Hepatocyte (in vitro differentiated cells): ENCODE measurements around the gene GALNT17. TPM values are rescaled to one million over a fixed set of nuclear protein-coding genes. Genes with fewer than 3 reads are reported as not detected.

Experiments used
- DNase-seq: peaks from one replicate; pipeline ENCODE4 v3.0.0-alpha.2; 2016; ENCODE audit warnings: low spot score
- H2AFZ ChIP-seq: fragments of 200-600 bp; sonication (generic); 2 replicates; pipeline ENCODE4 v1.6.0; 2016; ENCODE audit warnings: antibody characterized with exemption, mild to moderate bottlenecking
- H3K27ac ChIP-seq: fragments of 200-600 bp; sonication (generic); 2 replicates; pipeline ENCODE4 v1.5.1; 2016; ENCODE audit warnings: mild to moderate bottlenecking
- H3K27me3 ChIP-seq: fragments of 200-600 bp; sonication (generic); 2 replicates; pipeline ENCODE4 v1.6.1; 2016
- H3K36me3 ChIP-seq: fragments of 200-600 bp; sonication (generic); replicated peaks from 2 replicates; pipeline ENCODE4 v1.5.1; 2016; ENCODE audit warnings: low read depth; ENCODE audit not compliant: insufficient read depth
- H3K4me1 ChIP-seq: fragments of 200-600 bp; sonication (generic); 2 replicates; pipeline ENCODE4 v1.5.1; 2016; ENCODE audit warnings: mild to moderate bottlenecking, moderate library complexity; ENCODE audit not compliant: insufficient read depth
- H3K4me2 ChIP-seq: fragments of 200-600 bp; sonication (generic); 2 replicates; pipeline ENCODE4 v1.6.0; 2016
- H3K4me3 ChIP-seq: fragments of 200-600 bp; sonication (generic); 2 replicates; pipeline ENCODE4 v1.5.1; 2016; ENCODE audit warnings: mild to moderate bottlenecking
- H3K79me2 ChIP-seq: fragments of 200-600 bp; sonication (generic); 2 replicates; pipeline ENCODE4 v1.6.0; 2017; ENCODE audit warnings: mild to moderate bottlenecking
- H3K9me2 ChIP-seq: fragments of 200-600 bp; sonication (generic); replicated peaks from 2 replicates; pipeline ENCODE4 v1.6.0; 2017; ENCODE audit warnings: mild to moderate bottlenecking; ENCODE audit not compliant: insufficient read depth
- H3K9me3 ChIP-seq: fragments of 200-600 bp; sonication (generic); 2 replicates; pipeline ENCODE4 v1.5.1; 2016; ENCODE audit warnings: low read depth, mild to moderate bottlenecking
- H4K20me1 ChIP-seq: fragments of 200-600 bp; sonication (generic); 2 replicates; pipeline ENCODE4 v1.6.0; 2016; ENCODE audit warnings: mild to moderate bottlenecking; ENCODE audit not compliant: insufficient read depth, poor library complexity, severe bottlenecking
- EZH2 ChIP-seq: fragments of 200-600 bp; sonication (generic); IDR thresholded peaks from 2 replicates; pipeline ENCODE4 v1.6.1; 2016; ENCODE audit warnings: antibody characterized with exemption, mild to moderate bottlenecking, borderline replicate concordance
- EZH2phosphoT487 ChIP-seq: fragments of 200-600 bp; sonication (generic); IDR thresholded peaks from one replicate; pipeline ENCODE4 v1.6.1; 2018; ENCODE audit warnings: antibody characterized with exemption, mild to moderate bottlenecking, low read depth, moderate library complexity; ENCODE audit not compliant: unreplicated experiment, severe bottlenecking
- WGBS: methylation state at CpG from one replicate; pipeline ENCODE4 v1.1.6; 2016; ENCODE audit warnings: low lambda C conversion rate; ENCODE audit errors: missing lambda C conversion rate; 5-methylcytosine and 5-hydroxymethylcytosine counted together
- polyA plus RNA-seq: library from polyadenylated mRNA; unstranded; fragments of >200 nt; fragmentation: Nextera tagmentation; extraction: Ambion mirVana; gene quantifications from 2 replicates; pipeline ENCODE4 v1.2.1, GENCODE V29; 2016
- total RNA-seq: library from RNA; depleted of rRNA; stranded (reverse); fragments of >200 nt; gene quantifications from 2 replicates; pipeline ENCODE4 v1.2.3, GENCODE V29; 2014
- TF ChIP-seq, protein P1 (sequence below): fragments of 200-600 bp; sonication (generic); IDR thresholded peaks from 2 replicates; pipeline ENCODE4 v1.5.1; 2016; ENCODE audit warnings: antibody characterized with exemption, mild to moderate bottlenecking; ENCODE audit not compliant: poor library complexity

Gene GALNT17
- total and polyA plus RNA-seq, 2 experiments from 2014 or later: 4.3 to 8.1 TPM

DNA sequence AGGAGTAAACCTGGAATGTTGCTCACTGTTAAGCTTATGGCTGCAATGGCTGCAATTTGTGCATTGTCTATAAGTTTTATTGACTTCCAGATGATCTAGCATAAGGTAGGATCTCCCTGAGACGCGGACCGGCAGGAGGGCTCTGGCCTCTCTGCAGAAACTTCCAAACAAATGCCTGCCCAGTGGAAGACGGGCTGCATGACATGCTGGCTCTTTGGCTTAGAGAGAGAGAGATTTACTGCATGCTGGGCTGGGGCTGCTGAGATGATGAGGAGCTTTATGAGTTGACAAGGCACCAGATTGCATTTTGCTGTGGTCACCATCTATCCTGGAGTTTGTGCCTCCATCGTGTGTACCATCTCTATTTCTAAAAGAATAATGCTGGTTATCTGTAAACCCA, 193.2 kb downstream of the GALNT17 start:
- H3K9me3 ChIP-seq: no peaks in the 10 kb centered on the region
- H2AFZ ChIP-seq: no peak overlapping the region
- no peaks in the 10 kb centered on the region for H3K27me3 ChIP-seq
- no peaks in the 10 kb centered on the region for H4K20me1 ChIP-seq
- no peak overlapping the region for H3K4me3 ChIP-seq
- H3K27ac ChIP-seq: no peak overlapping the region
- H3K79me2 ChIP-seq: no peaks in the 10 kb centered on the region
- DNase-seq: no peak
- H3K9me2 ChIP-seq: no peaks in the 10 kb centered on the region
- TF ChIP-seq EZH2phosphoT487 (no peak), EZH2 (no peak)
- TF ChIP-seq, protein P1, sequence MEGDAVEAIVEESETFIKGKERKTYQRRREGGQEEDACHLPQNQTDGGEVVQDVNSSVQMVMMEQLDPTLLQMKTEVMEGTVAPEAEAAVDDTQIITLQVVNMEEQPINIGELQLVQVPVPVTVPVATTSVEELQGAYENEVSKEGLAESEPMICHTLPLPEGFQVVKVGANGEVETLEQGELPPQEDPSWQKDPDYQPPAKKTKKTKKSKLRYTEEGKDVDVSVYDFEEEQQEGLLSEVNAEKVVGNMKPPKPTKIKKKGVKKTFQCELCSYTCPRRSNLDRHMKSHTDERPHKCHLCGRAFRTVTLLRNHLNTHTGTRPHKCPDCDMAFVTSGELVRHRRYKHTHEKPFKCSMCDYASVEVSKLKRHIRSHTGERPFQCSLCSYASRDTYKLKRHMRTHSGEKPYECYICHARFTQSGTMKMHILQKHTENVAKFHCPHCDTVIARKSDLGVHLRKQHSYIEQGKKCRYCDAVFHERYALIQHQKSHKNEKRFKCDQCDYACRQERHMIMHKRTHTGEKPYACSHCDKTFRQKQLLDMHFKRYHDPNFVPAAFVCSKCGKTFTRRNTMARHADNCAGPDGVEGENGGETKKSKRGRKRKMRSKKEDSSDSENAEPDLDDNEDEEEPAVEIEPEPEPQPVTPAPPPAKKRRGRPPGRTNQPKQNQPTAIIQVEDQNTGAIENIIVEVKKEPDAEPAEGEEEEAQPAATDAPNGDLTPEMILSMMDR: no peak
- H3K4me1 ChIP-seq: no peaks in the 10 kb centered on the region
- WGBS: 41% methylated on average over 5 of the region's 5 CpGs
- no peak overlapping the region for H3K4me2 ChIP-seq
- no peaks in the 10 kb centered on the region for H3K36me3 ChIP-seq

DNA sequence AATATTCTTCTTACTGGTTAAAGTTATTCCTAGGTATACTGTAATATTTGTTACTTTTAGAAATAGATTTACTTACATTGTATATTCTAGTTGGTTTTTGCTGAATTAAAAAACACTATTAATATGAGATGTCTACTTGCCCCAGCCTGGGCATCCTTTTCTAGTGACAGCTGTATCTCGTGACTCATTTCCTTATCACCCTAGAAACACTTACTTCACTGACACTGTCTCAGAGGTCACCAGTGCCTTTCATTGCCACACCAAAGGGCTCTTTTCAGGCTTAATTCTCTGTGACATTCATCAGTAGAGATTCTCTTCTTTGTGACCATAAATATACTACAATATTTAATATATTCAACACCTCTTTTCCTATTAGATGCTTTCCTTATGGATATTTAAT, 194.7 kb downstream of the GALNT17 start:
- no peak for TF ChIP-seq EZH2
- TF ChIP-seq, protein P1: no peak
- no peak for TF ChIP-seq EZH2phosphoT487
- H3K79me2 ChIP-seq: no peaks in the 10 kb centered on the region
- WGBS: 16% methylated on average over 1 of the region's 1 CpG

DNA sequence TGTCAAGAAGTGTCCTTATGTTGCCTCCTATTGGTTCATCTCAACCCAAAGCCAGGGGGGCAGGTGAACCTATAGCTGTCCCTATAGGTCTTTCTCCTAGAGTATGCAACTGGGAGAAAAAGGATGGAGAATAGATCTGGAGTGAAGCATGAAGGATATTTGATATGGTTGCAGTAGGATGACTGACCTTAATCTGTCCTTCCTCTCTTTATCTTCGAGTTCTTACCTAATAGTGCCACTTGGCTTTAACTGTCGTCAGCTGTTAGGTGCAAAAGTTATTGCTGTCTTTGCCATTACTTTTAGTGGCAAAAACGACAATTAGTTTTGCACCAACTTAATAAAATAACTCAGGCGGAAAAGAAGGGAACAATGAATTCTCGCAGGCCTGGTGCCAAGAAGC, 196.0 kb downstream of the GALNT17 start:
- no peaks in the 10 kb centered on the region for H3K9me3 ChIP-seq
- no peak for DNase-seq
- TF ChIP-seq, protein P1: no peak
- TF ChIP-seq EZH2: no peak
- TF ChIP-seq EZH2phosphoT487: no peak
- no peaks in the 10 kb centered on the region for H3K36me3 ChIP-seq
- H3K27ac ChIP-seq: no peak overlapping the region
- H3K4me3 ChIP-seq: no peak overlapping the region
- no peaks in the 10 kb centered on the region for H3K27me3 ChIP-seq
- no peak overlapping the region for H2AFZ ChIP-seq
- H3K4me1 ChIP-seq: no peaks in the 10 kb centered on the region
- no peak overlapping the region for H3K4me2 ChIP-seq
- no peaks in the 10 kb centered on the region for H3K9me2 ChIP-seq
- no peaks in the 10 kb centered on the region for H3K79me2 ChIP-seq
- 91% methylated on average over 5 of the region's 5 CpGs for WGBS
- H4K20me1 ChIP-seq: no peaks in the 10 kb centered on the region

More for the DNA sequence above, 194.7 kb downstream of the GALNT17 start:
- Histone ChIP-seq H3K4me3 (no peak overlapping the region), H3K4me2 (no peak overlapping the region), H3K9me3 (no peaks in the 10 kb centered on the region), H2AFZ (no peak overlapping the region), H3K4me1 (no peaks in the 10 kb centered on the region), H3K9me2 (no peaks in the 10 kb centered on the region), H4K20me1 (no peaks in the 10 kb centered on the region), H3K27me3 (no peaks in the 10 kb centered on the region), H3K36me3 (no peaks in the 10 kb centered on the region), H3K27ac (no peak overlapping the region)
- DNase-seq: no peak

DNA sequence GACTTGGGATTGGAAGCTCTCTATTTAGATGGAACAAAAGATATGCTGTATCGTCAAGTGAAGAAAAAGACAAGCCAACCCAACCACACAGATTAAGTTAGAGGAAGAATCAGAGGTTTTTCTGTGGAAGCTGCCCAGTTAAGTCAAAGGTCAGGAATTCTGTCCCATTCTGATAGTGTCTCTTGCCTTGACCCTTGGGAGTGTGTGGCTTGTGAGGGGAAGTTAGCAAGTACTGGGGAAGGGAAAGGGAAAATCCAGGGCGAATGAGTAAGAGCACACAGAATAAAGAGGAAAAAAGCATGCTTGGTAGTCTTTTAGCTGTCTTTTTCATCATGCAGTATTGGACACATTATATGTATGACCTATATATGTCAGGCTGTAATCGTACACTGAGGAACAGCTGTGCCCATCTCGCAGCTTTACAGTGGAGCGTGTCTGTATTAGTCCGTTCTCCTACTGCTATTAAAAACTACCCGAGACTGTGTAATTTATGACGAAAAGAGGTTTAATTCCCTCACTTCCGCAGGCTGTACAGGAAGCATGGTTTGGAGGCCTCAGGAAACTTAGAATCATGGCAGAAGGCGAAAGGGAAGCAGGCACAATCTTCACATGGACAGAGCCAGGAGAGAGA, 197.2 kb downstream of the GALNT17 start:
- Histone ChIP-seq H4K20me1 (no peaks in the 10 kb centered on the region), H3K4me3 (no peak overlapping the region), H2AFZ (no peak overlapping the region), H3K9me2 (no peaks in the 10 kb centered on the region), H3K4me1 (no peaks in the 10 kb centered on the region), H3K4me2 (no peak overlapping the region), H3K27ac (no peak overlapping the region), H3K27me3 (no peaks in the 10 kb centered on the region), H3K36me3 (no peaks in the 10 kb centered on the region), H3K9me3 (no peaks in the 10 kb centered on the region), H3K79me2 (no peaks in the 10 kb centered on the region)
- WGBS: 79% methylated on average over 10 of the region's 10 CpGs
- no peak for DNase-seq
- TF ChIP-seq EZH2 (no peak), EZH2phosphoT487 (no peak)
- TF ChIP-seq, protein P1: no peak
